K562 (cell line): ENCODE measurements around the gene MCEE. TPM values are rescaled to one million over a fixed set of nuclear protein-coding genes. Genes with fewer than 3 reads are reported as not detected.

Experiments used
- ATAC-seq: fragments of 200-7000 bp; cut with Tn5 transposase; 3 replicates; pipeline ENCODE4 v1.9.1; 2020; ENCODE audit warnings: moderate library complexity
- BruUV-seq: library from RNA; stranded (reverse); fragments of 400-500 nt; replicated peaks from 2 replicates; lab custom pipeline; 2021; lab: Mats Ljungman, UMichigan
- CTCF ChIA-PET: fragments of 300-600 bp; formaldehyde crosslinking; extraction: SDS; loops from one replicate; lab custom pipeline; 2021; ENCODE audit warnings: low intra/inter-chr PET ratio; lab: Yijun Ruan, JAX
- POLR2A ChIA-PET: fragments of 300-600, 350-650 bp; sonication (Branson Sonifier 250); formaldehyde crosslinking; extraction: SDS; loops from one replicate; lab custom pipeline; 2021; ENCODE audit warnings: antibody characterized with exemption, inconsistent platforms; lab: Yijun Ruan, JAX
- DNase-seq, 4 experiments: peaks; one replicate each; pipeline versions ENCODE4 v3.0.0 to v3.0.0-alpha.2; 2011 to 2018; ENCODE audit warnings: low spot score in 3 of 4, mixed read lengths in 3 of 4; ENCODE audit errors: extremely low read depth in 1 of 4
- FAIRE-seq: peaks from 2 replicates; lab custom pipeline; 2011; peaks lifted over from hg19 to GRCh38; lab: Jason Lieb, UNC
- H2AFZ ChIP-seq: 2 replicates; pipeline ENCODE4 v1.6.0; 2011; ENCODE audit warnings: low read depth, low read length, control low read depth, inconsistent platforms
- H3K27ac ChIP-seq: fragments of 200-600 bp; 3 replicates; pipeline ENCODE4 v1.8.0; 2011; ENCODE audit warnings: low read depth, mild to moderate bottlenecking, control low read depth, inconsistent platforms, low read length, moderate library complexity, mixed read lengths; ENCODE audit errors: extremely low read depth
- H3K27me3 ChIP-seq, 2 experiments: fragments of 300-600 bp in 1 of 2; 2 replicates in 1 of 2; 3 replicates in 1 of 2; pipeline versions ENCODE4 v1.6.0 to v1.8.0; 2011; ENCODE audit warnings: inconsistent platforms in 2 of 2, low read length in 2 of 2, mild to moderate bottlenecking in 1 of 2, mixed read lengths in 1 of 2, moderate library complexity in 1 of 2; ENCODE audit not compliant: control insufficient read depth in 2 of 2, insufficient read depth in 2 of 2
- H3K36me3 ChIP-seq: fragments of 300-600 bp; 3 replicates; pipeline ENCODE4 v1.8.0; 2011; ENCODE audit warnings: mild to moderate bottlenecking, low read length, inconsistent platforms; ENCODE audit not compliant: control insufficient read depth, insufficient read depth
- H3K4me1 ChIP-seq, 2 experiments: fragments of 200-600 bp in 1 of 2; replicated peaks in 1 of 2; 2 replicates in 1 of 2; 3 replicates in 1 of 2; pipeline versions ENCODE4 v1.5.1 to v1.8.0; 2011; ENCODE audit warnings: inconsistent platforms in 2 of 2, low read length in 2 of 2, mild to moderate bottlenecking in 1 of 2, mixed read lengths in 1 of 2, moderate library complexity in 1 of 2; ENCODE audit not compliant: control insufficient read depth in 2 of 2, insufficient read depth in 2 of 2
- H3K4me2 ChIP-seq: 2 replicates; pipeline ENCODE4 v1.6.1; 2011; ENCODE audit warnings: low read length, control low read depth, inconsistent platforms, mixed read lengths; ENCODE audit not compliant: insufficient read depth
- H3K4me3 ChIP-seq: fragments of 200-600 bp; sonication (generic), shearing (Covaris generic); 2 replicates; pipeline ENCODE4 v1.5.1; 2016; ENCODE audit warnings: control low read depth, inconsistent platforms
- H3K79me2 ChIP-seq: fragments of 200-600 bp; 3 replicates; pipeline ENCODE4 v1.8.0; 2011; ENCODE audit warnings: low read length, inconsistent platforms; ENCODE audit not compliant: control insufficient read depth, insufficient read depth
- H3K9ac ChIP-seq, 2 experiments: 2 replicates each; pipeline versions ENCODE4 v1.6.0 to v1.6.1; 2011; ENCODE audit warnings: low read depth in 2 of 2, low read length in 2 of 2, control low read depth in 1 of 2, inconsistent platforms in 1 of 2, mild to moderate bottlenecking in 1 of 2, mixed read lengths in 1 of 2; ENCODE audit not compliant: insufficient read depth in 1 of 2
- H3K9me1 ChIP-seq: one replicate; pipeline ENCODE4 v1.6.0; 2011; ENCODE audit warnings: inconsistent platforms, mild to moderate bottlenecking, low read length, moderate library complexity; ENCODE audit not compliant: control insufficient read depth, insufficient read depth
- H3K9me3 ChIP-seq: replicated peaks from 2 replicates; pipeline ENCODE4 v1.5.1; 2011; ENCODE audit warnings: low read depth, low read length, inconsistent platforms; ENCODE audit not compliant: control insufficient read depth, insufficient read depth
- H4K20me1 ChIP-seq: replicated peaks from 2 replicates; pipeline ENCODE4 v1.6.1; 2011; ENCODE audit warnings: low read length, inconsistent platforms, mixed read lengths; ENCODE audit not compliant: control insufficient read depth, insufficient read depth
- ARHGAP35 ChIP-seq: fragments of 450-650 bp; IDR thresholded peaks from 2 replicates; pipeline ENCODE4 v1.6.1; 2018; ENCODE audit not compliant: partially characterized antibody
- GATAD2A ChIP-seq: fragments of 450-650 bp; IDR thresholded peaks from 2 replicates; pipeline ENCODE4 v1.6.1; 2017
- GMEB1 ChIP-seq: fragments of 250-450 bp; sonication (Bioruptor Pico); IDR thresholded peaks from 2 replicates; pipeline ENCODE4 v1.4.0; 2020; ENCODE audit warnings: mild to moderate bottlenecking
- HOXB6 ChIP-seq: fragments of 250-450 bp; sonication (Bioruptor Pico); IDR thresholded peaks from 2 replicates; pipeline ENCODE4 v1.5.1; 2022; ENCODE audit warnings: mild to moderate bottlenecking, borderline replicate concordance
- NFE2 ChIP-seq: IDR thresholded peaks from 2 replicates; pipeline ENCODE4 v1.6.1; 2014; ENCODE audit warnings: antibody characterized with exemption, low read depth
- NR4A1 ChIP-seq, 2 experiments: fragments of 250-450 bp in 1 of 2; fragments of 450-650 bp in 1 of 2; sonication (Bioruptor Pico) in 1 of 2; IDR thresholded peaks; 2 replicates each; pipeline versions ENCODE4 v1.4.0 to v1.6.1; 2016 to 2020; ENCODE audit warnings: mild to moderate bottlenecking in 2 of 2, missing compliant biosample characterization in 1 of 2, missing genetic modification characterization in 1 of 2, moderate library complexity in 1 of 2
- PTRF ChIP-seq: fragments of 450-650 bp; IDR thresholded peaks from 2 replicates; pipeline ENCODE4 v1.6.1; 2016; ENCODE audit warnings: mild to moderate bottlenecking, missing genetic modification characterization, missing compliant biosample characterization
- RAD21 ChIP-seq, 2 experiments: fragments of 250-450 bp in 1 of 2; fragments of 450-650 bp in 1 of 2; sonication (Bioruptor Pico) in 1 of 2; formaldehyde crosslinking in 1 of 2; IDR thresholded peaks in 1 of 2; conservative IDR thresholded peaks in 1 of 2; 2 replicates each; pipeline versions ENCODE4 v1.4.0 to v1.8.0; 2020 to 2022; ENCODE audit warnings: mild to moderate bottlenecking in 2 of 2, moderate library complexity in 1 of 2
- RBM14 ChIP-seq: fragments of 200-400 bp; formaldehyde crosslinking; IDR thresholded peaks from 2 replicates; pipeline ENCODE4 v1.6.1; 2018; ENCODE audit warnings: low read depth, mild to moderate bottlenecking, low read length, moderate library complexity, borderline replicate concordance; ENCODE audit not compliant: insufficient read depth
- RBM39 ChIP-seq: fragments of 200-400 bp; formaldehyde crosslinking; optimal IDR thresholded peaks from 2 replicates; pipeline ENCODE3; 2018; ENCODE audit warnings: low read depth, low read length
- SIN3B ChIP-seq: fragments of 450-650 bp; IDR thresholded peaks from 2 replicates; pipeline ENCODE4 v1.6.1; 2017; ENCODE audit warnings: low read depth, mild to moderate bottlenecking, moderate library complexity
- ZEB2 ChIP-seq: fragments of 450-650 bp; IDR thresholded peaks from 2 replicates; pipeline ENCODE4 v1.6.1; 2016
- ZKSCAN8 ChIP-seq: fragments of 200-800 bp; sonication (Bioruptor generic); IDR thresholded peaks from 2 replicates; pipeline ENCODE4 v1.6.1; 2016; ENCODE audit warnings: missing genetic modification characterization, missing compliant biosample characterization
- ZNF282 ChIP-seq: sonication (generic); formaldehyde crosslinking; IDR thresholded peaks from 2 replicates; pipeline ENCODE4 v1.8.1; 2023; ENCODE audit warnings: missing genetic modification reagents
- ZNF592 ChIP-seq: fragments of 450-650 bp; IDR thresholded peaks from 2 replicates; pipeline ENCODE4 v1.6.1; 2017; ENCODE audit warnings: antibody characterized with exemption, mild to moderate bottlenecking
- WGBS: fragments of 100-300 bp; shearing (Covaris generic); methylation state at CpG from one replicate; pipeline ENCODE4 v1.1.6; 2016; ENCODE audit warnings: low coverage, mixed read lengths; ENCODE audit not compliant: insufficient coverage; ENCODE audit errors: missing lambda C conversion rate; 5-methylcytosine and 5-hydroxymethylcytosine counted together
- in situ Hi-C: fragments of 300-500 bp; cut with MboI; formaldehyde crosslinking; loops from 4 replicates; pipeline ENCODE4 v1.15.0; 2018; ENCODE audit warnings: inconsistent platforms, mixed read lengths
- intact Hi-C: fragments of 100-400 bp; cut with micrococcal nuclease; formaldehyde crosslinking; loops from 2 replicates; pipeline ENCODE4 v1.14.2; 2022
- polyA plus RNA-seq, 8 experiments: library from polyadenylated mRNA; depleted of rRNA in 4 of 8; stranded (reverse) in 5 of 8; unstranded in 3 of 8; fragments of >200 nt; fragmentation: Nextera tagmentation in 2 of 8; fragmentation: Illumina TruSeq in 1 of 8; extraction: Ambion mirVana in 2 of 8; extraction: Trizol in 1 of 8; gene quantifications; 2 replicates each; pipeline versions ENCODE4 v1.2.1 to v1.2.3, GENCODE V29; 2011 to 2014; ENCODE audit warnings: inconsistent platforms in 1 of 8, missing spikeins in 1 of 8
- total RNA-seq, 7 experiments: library from RNA; depleted of rRNA in 6 of 7; stranded (reverse); fragments of >200 nt in 6 of 7; fragmentation: Illumina TruSeq in 2 of 7; extraction: Trizol in 2 of 7; gene quantifications; 2 replicates each; pipeline versions ENCODE4 v1.2.1 to v1.2.3, GENCODE V29; 2011 to 2021; ENCODE audit warnings: low replicate concordance in 1 of 7
- TF ChIP-seq, protein P1 (sequence below): sonication (generic); formaldehyde crosslinking; IDR thresholded peaks from 2 replicates; pipeline ENCODE4 v1.8.1; 2022; ENCODE audit warnings: missing genetic modification reagents

The MCEE gene
- total and polyA plus RNA-seq, 9 of the 15 experiments (the other 6 are each of a cell fraction or from before 2014, with no cell fraction given), result 15.6 to 49.1 (median 24.5) TPM

GRCh38 chr2:71130905-71131244 is 846 bp upstream of the MCEE start:
- Histone ChIP-seq H3K79me2 (peaks cover 78% of the 10 kb centered on the region), H3K4me1 (peaks cover 7 to 12% of the 10 kb centered on the region in 2 experiments; a peak in 3 of 5 replicates), H3K9ac (peak overlapping the region; percentile 89 to 100), H2AFZ (peak overlapping the region; percentile 98), H3K27ac (peak overlapping the region; percentile 90), H3K36me3 (peaks cover 47% of the 10 kb centered on the region), H3K27me3 (no peaks in the 10 kb centered on the region), H3K4me3 (peak overlapping the region; percentile 75), H3K4me2 (peak overlapping the region; percentile 87), H3K9me3 (no peaks in the 10 kb centered on the region), H4K20me1 (no peaks in the 10 kb centered on the region; the same call in 1 of the 2 replicates), H3K9me1 (no peaks in the 10 kb centered on the region)
- CTCF ChIA-PET, result no interaction called here
- WGBS, result 0% methylated on average over 4 of the region's 4 CpGs
- FAIRE-seq (peak; percentile 26), ATAC-seq (peak; percentile 57), DNase-seq (peak in 3 of 4 experiments; percentile 19 to 44 (median 31))
- intact Hi-C loops, result loop anchor here (2.0 to 10.0 kb wide), 2 partner anchors 62 to 136 kb away; partner anchors contain the start of genes NAGK and TEX261
- POLR2A ChIA-PET, result interaction anchor here (0.7 to 3.0 kb wide), 9 partner anchors 10 to 202 kb away, joined by 3 to 23 read pairs (median 3); no protein-coding TSS in a partner anchor
- in situ Hi-C loops, result no loop called here
- no TSS peak for BruUV-seq
- TF ChIP-seq RBM39, result no peak
- no peak for TF ChIP-seq HOXB6 (CRISPR knock-in tag)
- no peak for TF ChIP-seq ZKSCAN8 (CRISPR knock-in tag)
- no peak for TF ChIP-seq ARHGAP35
- no peak for TF ChIP-seq NR4A1 (CRISPR knock-in tag; IDR thresholded peaks at IDR 0.05)
- no peak for TF ChIP-seq NR4A1 (tag; IDR thresholded peaks at IDR 0.05)
- TF ChIP-seq, protein P1, sequence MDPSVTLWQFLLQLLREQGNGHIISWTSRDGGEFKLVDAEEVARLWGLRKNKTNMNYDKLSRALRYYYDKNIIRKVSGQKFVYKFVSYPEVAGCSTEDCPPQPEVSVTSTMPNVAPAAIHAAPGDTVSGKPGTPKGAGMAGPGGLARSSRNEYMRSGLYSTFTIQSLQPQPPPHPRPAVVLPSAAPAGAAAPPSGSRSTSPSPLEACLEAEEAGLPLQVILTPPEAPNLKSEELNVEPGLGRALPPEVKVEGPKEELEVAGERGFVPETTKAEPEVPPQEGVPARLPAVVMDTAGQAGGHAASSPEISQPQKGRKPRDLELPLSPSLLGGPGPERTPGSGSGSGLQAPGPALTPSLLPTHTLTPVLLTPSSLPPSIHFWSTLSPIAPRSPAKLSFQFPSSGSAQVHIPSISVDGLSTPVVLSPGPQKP (CRISPR knock-in tag), result no peak
- no peak for TF ChIP-seq PTRF (tag)
- TF ChIP-seq RAD21 (CRISPR knock-in tag; conservative IDR thresholded peaks at IDR 0.05 in 1 of 2, IDR thresholded peaks at IDR 0.05 in 1 of 2), result no peak
- TF ChIP-seq ZNF282 (CRISPR knock-in tag), result 0 out of 2 replicates have a peak, but pooled peaks have one; percentile 0
- no peak for TF ChIP-seq ZEB2
- TF ChIP-seq ZNF592, result no peak
- TF ChIP-seq NFE2, result peak; percentile 39; the same call in 1 of the 2 replicates
- TF ChIP-seq GATAD2A, result no peak
- no peak for TF ChIP-seq RBM14
- no peak for TF ChIP-seq SIN3B
- TF ChIP-seq GMEB1 (CRISPR knock-in tag), result no peak
